Suppressor macrophage treated with lipopolysaccharide for 4 hours (primary cell): Measurements from ENCODE around the gene SAMD3.
"Not testable (repeated sequence)": the region's sequence is repeated elsewhere in the genome, so short reads cannot be mapped to it uniquely, and the experiment has no call there.

Experiments
- DNase-seq: peaks from one replicate; pipeline ENCODE4 v3.0.0-alpha.2; 2020

The SAMD3 gene

GRCh38 chr6:130211691-130212090 lies 11.1 kb downstream of the SAMD3 start:
- DNase-seq: no peak

- no peak for DNase-seq
These were observed 14.6 kb downstream of the SAMD3 start for GRCh38 chr6:130207979-130208649.

DNA sequence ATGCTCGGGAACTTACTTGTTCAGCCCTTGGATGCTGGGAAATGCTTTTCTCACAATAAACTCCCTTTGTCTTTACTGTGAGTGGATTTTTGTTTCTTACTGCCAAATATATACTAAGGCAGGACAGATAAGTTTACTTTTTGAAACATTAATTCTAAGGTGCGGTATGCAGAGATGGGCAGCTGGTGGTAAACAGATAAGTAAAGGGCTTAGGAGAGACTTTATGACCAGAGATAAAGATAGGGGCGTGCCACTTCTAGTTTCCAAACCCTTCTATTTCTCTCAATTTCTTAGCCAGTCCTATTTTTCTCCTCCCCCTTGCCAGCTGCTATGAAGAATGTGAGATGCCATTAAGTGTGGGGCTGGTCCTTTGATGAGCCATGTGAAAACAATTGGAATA lies 16.3 kb downstream of the SAMD3 start:
- no peak for DNase-seq

GRCh38 chr6:130204322-130204721 lies 18.4 kb downstream of the SAMD3 start:
- DNase-seq: no peak

GRCh38 chr6:130203370-130203769 lies 19.4 kb downstream of the SAMD3 start:
- no peak for DNase-seq

DNA sequence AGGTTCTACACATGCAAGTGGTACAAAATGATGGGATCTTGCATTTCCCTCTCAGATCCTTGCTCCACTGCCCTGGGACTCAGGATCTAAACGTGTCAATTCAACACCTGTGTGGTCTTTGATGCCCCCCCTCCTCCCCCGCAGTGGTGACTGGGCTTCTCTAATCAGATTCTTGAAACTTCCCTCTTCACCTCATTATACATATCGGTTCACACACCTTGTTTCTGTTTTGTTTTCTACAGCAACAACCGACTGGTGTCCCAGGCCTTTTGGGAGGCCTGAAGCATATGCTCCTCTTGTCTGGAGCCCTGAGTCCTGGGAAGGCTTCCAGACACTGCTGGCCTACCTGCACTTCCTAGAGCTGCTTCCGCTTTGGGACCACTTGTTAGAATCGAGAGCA lies 20.0 kb downstream of the SAMD3 start:
- DNase-seq: no peak

- no peak for DNase-seq
These were observed 22.7 kb downstream of the SAMD3 start for GRCh38 chr6:130200020-130200419.

DNA sequence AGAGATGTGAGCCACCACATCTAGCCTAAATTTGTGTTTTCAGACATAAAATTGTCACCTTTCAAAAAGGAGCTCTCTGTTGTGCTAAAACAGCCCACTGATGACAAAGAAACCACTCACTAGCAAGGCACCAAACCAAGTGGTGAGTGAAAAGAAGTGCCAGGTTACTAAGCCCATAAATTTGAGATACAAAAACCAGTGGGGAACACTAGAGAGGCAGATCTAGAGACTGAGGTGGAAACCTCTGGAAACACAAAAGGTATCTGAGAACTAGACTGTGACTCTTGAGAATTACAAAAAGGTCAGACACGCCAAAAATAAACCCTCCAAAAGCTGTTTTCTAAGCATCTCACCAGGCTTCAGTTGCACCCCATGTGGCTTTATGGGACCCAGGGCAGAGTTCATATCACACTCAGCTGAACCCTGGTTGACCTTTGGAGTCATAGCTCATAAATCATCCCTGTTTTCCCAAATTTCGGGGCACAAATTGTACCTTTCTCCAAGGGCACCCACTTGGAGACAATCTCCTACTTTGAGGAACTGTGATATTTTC lies 24.2 kb downstream of the SAMD3 start:
- DNase-seq: no peak

- not testable (repeated sequence) for DNase-seq
These were observed 24.8 kb downstream of the SAMD3 start for GRCh38 chr6:130197816-130198482.

- DNase-seq: not testable (repeated sequence)
These were observed 28.3 kb downstream of the SAMD3 start for GRCh38 chr6:130194434-130194833.

GRCh38 chr6:130190701-130191690 lies 31.8 kb downstream of the SAMD3 start:
- no peak for DNase-seq

GRCh38 chr6:130189531-130190397 lies 33.0 kb downstream of the SAMD3 start:
- DNase-seq: no peak

DNA sequence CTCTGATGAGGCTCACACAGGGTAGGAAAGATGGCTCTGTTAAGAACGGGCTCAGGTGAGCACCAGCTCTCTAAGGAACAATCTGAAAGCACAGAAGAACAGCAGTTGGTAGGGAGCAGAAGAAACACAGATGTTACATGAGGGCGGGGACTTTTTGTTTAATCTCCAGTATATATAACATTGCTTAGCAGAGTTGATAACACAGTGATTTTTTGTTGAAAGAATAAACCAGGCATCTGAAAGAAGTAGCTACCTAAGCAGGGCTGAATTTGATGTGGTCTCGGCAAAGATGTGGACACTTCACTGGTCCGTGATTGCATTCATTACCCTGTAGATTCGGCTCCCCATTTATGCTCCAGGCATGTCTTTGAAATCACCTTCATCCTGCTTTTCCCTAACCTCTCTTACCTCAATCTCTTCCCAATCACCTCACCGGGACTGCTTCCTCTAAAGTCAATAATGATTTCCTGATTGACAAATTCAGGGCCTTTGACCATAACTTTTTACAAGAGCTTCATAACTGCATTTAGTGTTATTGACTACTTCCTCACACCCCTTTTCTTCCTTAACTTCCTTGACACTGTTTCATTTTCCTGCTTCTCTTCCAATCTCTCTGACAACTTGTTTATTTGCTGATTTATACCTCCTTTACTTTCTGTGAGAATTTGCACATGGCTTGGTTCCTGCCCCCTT lies 34.4 kb downstream of the SAMD3 start:
- DNase-seq: no peak

DNA sequence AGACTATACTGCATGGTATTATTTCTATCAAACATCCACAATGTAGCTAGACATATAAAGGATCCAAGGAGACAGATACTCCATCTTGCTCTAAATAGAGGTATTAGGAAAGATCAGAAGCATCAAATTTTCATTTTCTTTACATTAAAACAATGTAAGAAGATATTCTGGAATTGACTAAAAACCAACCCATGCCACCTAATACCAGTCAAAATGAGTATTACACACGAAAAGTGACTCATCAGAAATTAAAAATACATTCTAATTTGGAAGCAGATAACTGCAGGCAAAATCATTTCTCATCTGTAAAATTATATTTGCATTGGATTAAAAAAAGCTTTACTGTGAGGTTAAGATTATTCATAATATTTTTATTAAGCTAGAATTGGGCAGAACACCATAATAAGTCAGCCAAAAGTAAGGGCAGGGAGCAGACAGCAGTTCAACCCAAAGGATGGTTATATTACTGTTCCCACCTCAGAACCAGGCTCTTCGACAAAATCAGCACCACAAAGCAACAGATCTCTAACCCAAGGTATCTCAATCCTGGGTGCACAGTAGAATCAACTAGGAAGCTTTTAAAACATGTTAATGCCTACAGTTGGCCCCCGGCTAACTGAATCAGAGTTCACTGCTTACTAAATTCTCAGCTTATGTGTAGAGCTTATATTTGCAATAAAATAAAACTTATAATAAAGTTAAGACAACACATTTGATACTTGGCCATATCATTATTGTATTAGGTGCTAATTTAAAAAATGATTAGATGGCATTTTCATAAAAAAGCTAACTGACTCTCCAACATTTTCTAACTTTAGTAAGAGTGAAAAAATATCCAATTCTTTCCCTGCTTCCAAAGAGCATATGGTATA lies 35.2 kb downstream of the SAMD3 start:
- no peak for DNase-seq

- no peak for DNase-seq
These were observed 37.1 kb downstream of the SAMD3 start for GRCh38 chr6:130185658-130186057.

GRCh38 chr6:130183271-130184222 lies 39.2 kb downstream of the SAMD3 start:
- DNase-seq: no peak

DNA sequence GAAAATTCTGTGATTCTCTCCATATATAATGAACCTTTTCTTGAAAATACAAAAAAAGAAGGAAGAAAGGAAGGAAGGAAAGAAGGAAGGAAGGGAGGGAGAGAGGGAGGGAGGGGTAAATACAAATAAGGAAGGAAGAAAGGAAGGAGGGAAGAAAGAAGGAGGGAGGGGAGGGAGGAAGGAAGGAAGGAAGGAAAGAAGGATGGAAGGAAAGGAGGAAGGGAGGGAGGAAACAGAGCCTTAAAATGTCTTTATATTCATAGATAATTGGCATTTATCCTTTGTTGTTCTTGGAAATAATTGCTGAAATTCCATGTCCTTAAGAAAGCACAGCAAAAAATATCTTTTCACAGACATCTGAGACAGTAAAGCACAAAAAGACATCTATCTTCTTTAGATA lies 40.3 kb downstream of the SAMD3 start:
- DNase-seq: no peak

DNA sequence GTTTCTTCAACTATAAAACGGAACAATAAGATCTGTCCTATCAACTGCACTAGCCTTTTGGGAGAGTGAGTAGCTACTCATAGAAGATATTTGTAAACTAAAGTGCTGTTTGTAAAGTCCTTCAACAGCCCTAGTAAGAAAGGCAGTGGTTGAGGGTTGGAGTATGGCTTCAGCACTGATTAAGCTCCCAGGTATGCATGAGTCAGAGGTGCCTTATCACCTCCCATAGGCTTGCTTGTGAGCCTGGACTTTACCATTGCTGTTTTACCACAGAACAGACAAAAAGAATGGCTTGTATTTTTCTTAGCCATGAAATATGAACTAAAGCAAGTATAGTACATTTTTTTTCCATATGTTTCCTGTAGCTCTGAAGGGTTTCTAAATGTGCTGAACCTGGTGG lies 44.1 kb downstream of the SAMD3 start:
- no peak for DNase-seq

- DNase-seq: no peak
These were observed 46.4 kb downstream of the SAMD3 start for GRCh38 chr6:130176378-130176777.
